Duodenal mucosa (tissue), 2 donors: ENCODE data around the gene RAPGEFL1.

Experiments
- H3K27ac ChIP-seq: one replicate; pipeline ENCODE4 v1.7.0; 2013; ENCODE audit warnings: low read depth, low read length
- H3K27me3 ChIP-seq, 2 donors: one replicate each; pipeline ENCODE4 v1.7.0; 2013; ENCODE audit warnings: low read length in 2 of 2, control low read depth in 1 of 2; ENCODE audit not compliant: insufficient read depth in 2 of 2, control insufficient read depth in 1 of 2
- H3K36me3 ChIP-seq, 2 donors: one replicate each; pipeline ENCODE4 v1.7.0; 2013; ENCODE audit warnings: low read length in 2 of 2, control low read depth in 1 of 2; ENCODE audit not compliant: insufficient read depth in 2 of 2, control insufficient read depth in 1 of 2
- H3K4me1 ChIP-seq, 2 donors: one replicate each; pipeline ENCODE4 v1.7.0; 2013; ENCODE audit warnings: low read length in 2 of 2, control low read depth in 1 of 2; ENCODE audit not compliant: insufficient read depth in 2 of 2, control insufficient read depth in 1 of 2
- H3K4me3 ChIP-seq, 2 donors: one replicate each; pipeline ENCODE4 v1.7.0; 2013; ENCODE audit warnings: low read length in 2 of 2, low read depth in 1 of 2
- H3K9ac ChIP-seq, 2 donors: one replicate each; pipeline ENCODE4 v1.7.0; 2013; ENCODE audit warnings: low read length in 2 of 2, low read depth in 1 of 2
- H3K9me3 ChIP-seq, 2 donors: one replicate each; pipeline ENCODE4 v1.7.0; 2013; ENCODE audit warnings: low read length in 2 of 2, control low read depth in 1 of 2; ENCODE audit not compliant: control insufficient read depth in 1 of 2

The RAPGEFL1 gene

GRCh38 chr17:40173091-40173777 is 4.0 kb upstream of the RAPGEFL1 start:
- Histone ChIP-seq H3K9ac (no peak overlapping the region), H3K36me3 (peaks cover 25 to 41% of the 10 kb centered on the region in 2 donors), H3K4me3 (no peak overlapping the region), H3K4me1 (peaks cover 12 to 13% of the 10 kb centered on the region in 2 donors), H3K27me3 (no peaks in the 10 kb centered on the region), H3K27ac (no peak overlapping the region), H3K9me3 (no peaks in the 10 kb centered on the region)

DNA sequence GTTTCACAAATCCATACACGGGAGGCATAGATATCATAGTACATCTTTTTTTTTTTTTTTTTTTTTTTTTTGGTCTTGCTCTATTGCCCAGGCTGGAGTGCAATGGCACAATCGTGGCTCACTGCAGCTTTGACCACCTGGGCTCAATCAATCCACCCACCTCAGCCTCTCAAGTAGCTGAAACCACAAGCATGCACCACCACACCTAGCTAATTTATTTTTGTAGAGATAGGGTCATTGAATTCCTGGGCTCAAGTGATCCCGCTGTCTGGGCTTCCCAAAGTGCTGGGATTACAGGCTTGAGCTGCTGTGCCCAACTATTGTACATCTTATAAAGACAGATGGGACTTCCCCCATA is 3.5 kb upstream of the RAPGEFL1 start:
- H3K36me3 ChIP-seq: peaks cover 22 to 36% of the 10 kb centered on the region in 2 donors
- peaks cover 12 to 13% of the 10 kb centered on the region in 2 donors for H3K4me1 ChIP-seq
- no peaks in the 10 kb centered on the region for H3K9me3 ChIP-seq
- no peak overlapping the region for H3K4me3 ChIP-seq
- H3K27me3 ChIP-seq: no peaks in the 10 kb centered on the region
- no peak overlapping the region for H3K27ac ChIP-seq
- H3K9ac ChIP-seq: no peak overlapping the region

GRCh38 chr17:40174514-40174913 is 2.8 kb upstream of the RAPGEFL1 start:
- H3K27me3 ChIP-seq: no peaks in the 10 kb centered on the region
- no peak overlapping the region for H3K4me3 ChIP-seq
- no peak overlapping the region for H3K9ac ChIP-seq
- no peaks in the 10 kb centered on the region for H3K9me3 ChIP-seq
- H3K4me1 ChIP-seq: peaks cover 12 to 13% of the 10 kb centered on the region in 2 donors
- H3K36me3 ChIP-seq: peaks cover 17 to 29% of the 10 kb centered on the region in 2 donors
- H3K27ac ChIP-seq: no peak overlapping the region

DNA sequence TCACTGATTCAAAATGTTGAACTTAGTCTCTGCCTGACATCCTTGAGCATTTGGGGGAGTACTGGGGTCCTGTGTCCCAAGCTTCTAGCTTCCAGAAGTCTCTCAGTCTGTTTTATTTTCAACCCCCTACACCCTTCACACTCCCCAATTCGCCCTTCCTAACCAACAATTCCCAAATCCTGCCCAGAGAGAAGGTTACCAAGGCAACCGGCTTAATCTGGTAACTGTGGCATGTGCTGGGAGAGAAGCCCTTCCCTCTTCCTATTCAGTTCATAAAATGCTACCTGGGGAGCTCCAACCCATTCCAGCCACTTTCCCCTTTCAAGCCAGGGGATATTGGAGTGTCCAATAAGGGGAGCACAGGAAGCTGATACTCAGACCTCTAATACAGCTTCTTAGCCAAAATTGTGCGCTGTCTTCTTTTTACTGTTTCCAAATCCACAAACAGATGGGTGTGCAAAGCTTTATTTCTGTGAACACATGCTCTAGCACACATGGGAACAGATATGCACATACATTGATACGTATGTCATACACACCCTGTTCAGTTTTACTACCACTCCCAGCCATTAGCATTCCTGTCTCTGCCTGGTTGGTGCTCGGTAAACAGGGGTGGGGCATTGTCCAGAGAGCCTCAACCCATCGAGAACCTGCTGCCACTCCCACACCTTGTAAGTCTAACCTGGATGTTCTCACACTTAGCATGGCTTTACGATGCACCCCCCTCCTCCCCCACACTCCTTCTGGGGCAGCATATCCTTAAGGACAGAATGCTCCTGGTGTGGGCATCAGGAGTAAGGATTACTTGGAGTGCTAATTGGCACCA is 1.1 kb upstream of the RAPGEFL1 start:
- peaks cover 13% of the 10 kb centered on the region in 2 donors for H3K36me3 ChIP-seq
- peaks cover 23% of the 10 kb centered on the region in 2 donors for H3K4me1 ChIP-seq
- H3K9me3 ChIP-seq: no peaks in the 10 kb centered on the region
- no peak overlapping the region for H3K4me3 ChIP-seq
- H3K9ac ChIP-seq: peak overlapping the region; percentile 76 to 81
- no peaks in the 10 kb centered on the region for H3K27me3 ChIP-seq
- peak overlapping the region; percentile 89 for H3K27ac ChIP-seq

DNA sequence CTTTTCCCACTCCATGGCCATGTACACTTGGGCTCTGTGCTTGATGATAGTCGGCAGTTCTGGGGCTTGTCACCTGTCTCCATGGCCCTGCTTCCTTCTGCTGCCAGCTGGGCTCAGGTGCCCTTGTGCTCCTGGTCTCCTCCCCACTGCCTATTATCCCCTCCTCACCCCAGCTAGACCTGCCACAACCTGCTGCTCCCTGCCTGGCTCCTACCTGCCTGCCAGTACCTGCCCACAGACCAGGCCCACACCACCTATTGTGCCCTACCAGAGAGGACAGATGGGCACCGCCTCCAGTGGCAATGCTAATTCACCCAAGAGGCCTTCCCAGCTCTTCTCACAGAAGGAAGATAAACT is 538 bp upstream of the RAPGEFL1 start:
- Histone ChIP-seq H3K4me1 (peaks cover 27% of the 10 kb centered on the region in 2 donors), H3K9me3 (no peaks in the 10 kb centered on the region), H3K9ac (peak overlapping the region; percentile 76 to 81), H3K36me3 (peaks cover 7% of the 10 kb centered on the region in 2 donors), H3K4me3 (peak overlapping the region; percentile 19 to 42), H3K27me3 (no peaks in the 10 kb centered on the region), H3K27ac (peak overlapping the region; percentile 89)

DNA sequence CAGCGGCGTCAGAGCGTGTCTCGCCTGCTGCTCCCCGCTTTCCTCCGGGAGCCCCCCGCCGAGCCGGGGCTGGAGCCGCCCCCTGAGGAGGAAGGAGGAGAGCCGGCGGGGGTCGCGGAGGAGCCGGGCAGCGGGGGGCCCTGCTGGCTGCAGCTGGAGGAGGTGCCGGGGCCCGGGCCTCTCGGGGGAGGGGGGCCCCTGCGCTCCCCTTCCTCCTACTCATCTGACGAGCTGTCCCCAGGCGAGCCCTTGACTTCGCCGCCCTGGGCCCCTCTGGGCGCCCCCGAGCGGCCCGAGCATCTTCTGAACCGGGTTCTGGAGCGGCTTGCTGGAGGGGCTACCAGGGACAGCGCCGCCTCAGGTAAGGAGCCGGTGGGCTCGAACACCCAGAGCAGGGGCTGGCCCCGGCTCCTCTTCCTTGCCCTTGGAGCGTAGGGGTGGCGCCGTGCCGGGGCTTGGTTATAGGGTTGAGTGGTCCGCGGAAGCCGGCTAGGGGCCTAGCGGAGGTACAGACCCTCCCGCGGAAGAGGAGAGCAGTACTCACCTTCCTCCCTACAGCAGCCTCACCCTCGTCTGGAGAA is 841 bp downstream of the RAPGEFL1 start:
- Histone ChIP-seq H3K27me3 (no peaks in the 10 kb centered on the region), H3K9me3 (no peaks in the 10 kb centered on the region), H3K9ac (peak overlapping the region; percentile 88 to 95), H3K4me3 (peak overlapping the region; percentile 75 to 88), H3K4me1 (peaks cover 27% of the 10 kb centered on the region in 2 donors), H3K27ac (peak overlapping the region; percentile 75), H3K36me3 (peaks cover 2 to 3% of the 10 kb centered on the region in 2 donors)

- H3K9me3 ChIP-seq: no peaks in the 10 kb centered on the region
- H3K9ac ChIP-seq: peak overlapping the region; percentile 88 to 95
These were observed 1.4 kb downstream of the RAPGEFL1 start for GRCh38 chr17:40178660-40179059.

GRCh38 chr17:40179923-40180659 is 2.8 kb downstream of the RAPGEFL1 start:
- H3K27ac ChIP-seq: peak overlapping the region; percentile 84
- H3K36me3 ChIP-seq: no peaks in the 10 kb centered on the region
- no peaks in the 10 kb centered on the region for H3K27me3 ChIP-seq
- H3K4me1 ChIP-seq: peaks cover 35 to 37% of the 10 kb centered on the region in 2 donors
- H3K9ac ChIP-seq: peak overlapping the region; percentile 57 to 88
- no peaks in the 10 kb centered on the region for H3K9me3 ChIP-seq
- H3K4me3 ChIP-seq: peak overlapping the region; percentile 48 to 53

More at GRCh38 chr17:40178660-40179059, 1.4 kb downstream of the RAPGEFL1 start:
- Histone ChIP-seq H3K27me3 (no peaks in the 10 kb centered on the region), H3K27ac (peak overlapping the region; percentile 75), H3K36me3 (peaks cover 0 to 3% of the 10 kb centered on the region in 2 donors), H3K4me3 (peak overlapping the region; percentile 75 to 88), H3K4me1 (peaks cover 27% of the 10 kb centered on the region in 2 donors)

- peak overlapping the region; percentile 47 to 48 for H3K4me3 ChIP-seq
- peaks cover 35 to 39% of the 10 kb centered on the region in 2 donors for H3K4me1 ChIP-seq
- peak overlapping the region; percentile 84 for H3K27ac ChIP-seq
- H3K36me3 ChIP-seq: no peaks in the 10 kb centered on the region
- H3K9ac ChIP-seq: peak overlapping the region; percentile 57 to 88
- H3K9me3 ChIP-seq: no peaks in the 10 kb centered on the region
- H3K27me3 ChIP-seq: no peaks in the 10 kb centered on the region
These were observed 3.4 kb downstream of the RAPGEFL1 start for GRCh38 chr17:40180694-40181093.
